ENCODE data around the gene CEP70. TPM values are rescaled to one million over a fixed set of nuclear protein-coding genes. Genes with fewer than 3 reads are reported as not detected.

CEP70 gene
- total RNA-seq, 1 donor from 2014 or later, result 6.5 TPM

DNA sequence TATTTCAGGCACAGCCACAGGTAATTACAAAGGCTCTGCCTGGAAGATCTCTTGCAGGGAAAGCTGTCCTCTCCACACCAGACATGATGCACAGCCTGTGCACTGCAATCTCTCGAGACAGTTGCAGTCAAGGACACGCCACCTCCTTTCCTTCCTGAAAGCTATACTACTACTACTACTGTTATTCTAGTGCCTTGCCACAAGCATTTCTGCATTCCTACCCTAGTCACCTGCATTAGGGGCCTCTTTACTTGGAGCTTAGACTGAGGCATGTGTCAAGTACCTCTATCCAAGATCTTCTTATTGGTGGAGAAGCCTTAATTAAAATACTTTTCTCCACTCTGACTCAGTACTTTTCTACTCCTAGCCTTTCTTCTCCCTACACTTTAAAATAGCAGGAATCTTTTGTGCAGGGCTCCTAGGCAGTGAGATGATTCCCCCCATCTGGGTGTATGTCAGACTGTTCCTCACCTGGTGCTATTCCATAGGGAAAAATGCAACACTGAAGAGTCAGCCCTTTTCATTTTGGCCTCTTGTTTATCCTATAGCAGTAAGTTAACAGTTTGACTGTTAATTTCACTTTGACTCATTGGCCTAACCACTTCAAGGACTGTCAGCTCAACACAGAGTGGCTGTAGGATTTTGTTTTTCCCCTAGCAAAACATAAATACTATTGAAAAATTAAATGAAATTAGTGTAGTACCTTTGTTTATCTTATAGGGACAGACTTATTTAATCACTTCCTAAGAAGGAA, 80.8 kb downstream of the CEP70 start:
- H3K9me3 Mint-ChIP-seq (ENCODE audit: unreplicated experiment), result peaks cover 5% of the 10 kb centered on the region
- H3K27me3 ChIP-seq (ENCODE audit: insufficient read depth, low read length), result no peaks in the 10 kb centered on the region
- DNase-seq (ENCODE audit: low read depth) (no peak), FAIRE-seq (no peak)
- no peaks in the 10 kb centered on the region for H4K20me1 ChIP-seq (ENCODE audit: insufficient read depth, low read length)
- no peaks in the 10 kb centered on the region for H3K79me2 ChIP-seq (ENCODE audit: insufficient read depth, low read length)
- H3K36me3 ChIP-seq (ENCODE audit: insufficient read depth, low read length), result no peaks in the 10 kb centered on the region
- no peak overlapping the region for H3K27ac ChIP-seq (ENCODE audit: low read depth, low read length)
- no peaks in the 10 kb centered on the region for H3K27me3 Mint-ChIP-seq (ENCODE audit: low read depth, unreplicated experiment)
- no peak overlapping the region for H3K27ac Mint-ChIP-seq (ENCODE audit: unreplicated experiment)
- no peak overlapping the region for H3K4me2 ChIP-seq (ENCODE audit: low read length)
- peaks cover 5% of the 10 kb centered on the region for H3K4me1 Mint-ChIP-seq (ENCODE audit: low read depth, unreplicated experiment)
- TF ChIP-seq EZH2 (IDR thresholded peaks at IDR 0.05; ENCODE audit: insufficient read depth, low read length), result no peak
- TF ChIP-seq, protein P1, sequence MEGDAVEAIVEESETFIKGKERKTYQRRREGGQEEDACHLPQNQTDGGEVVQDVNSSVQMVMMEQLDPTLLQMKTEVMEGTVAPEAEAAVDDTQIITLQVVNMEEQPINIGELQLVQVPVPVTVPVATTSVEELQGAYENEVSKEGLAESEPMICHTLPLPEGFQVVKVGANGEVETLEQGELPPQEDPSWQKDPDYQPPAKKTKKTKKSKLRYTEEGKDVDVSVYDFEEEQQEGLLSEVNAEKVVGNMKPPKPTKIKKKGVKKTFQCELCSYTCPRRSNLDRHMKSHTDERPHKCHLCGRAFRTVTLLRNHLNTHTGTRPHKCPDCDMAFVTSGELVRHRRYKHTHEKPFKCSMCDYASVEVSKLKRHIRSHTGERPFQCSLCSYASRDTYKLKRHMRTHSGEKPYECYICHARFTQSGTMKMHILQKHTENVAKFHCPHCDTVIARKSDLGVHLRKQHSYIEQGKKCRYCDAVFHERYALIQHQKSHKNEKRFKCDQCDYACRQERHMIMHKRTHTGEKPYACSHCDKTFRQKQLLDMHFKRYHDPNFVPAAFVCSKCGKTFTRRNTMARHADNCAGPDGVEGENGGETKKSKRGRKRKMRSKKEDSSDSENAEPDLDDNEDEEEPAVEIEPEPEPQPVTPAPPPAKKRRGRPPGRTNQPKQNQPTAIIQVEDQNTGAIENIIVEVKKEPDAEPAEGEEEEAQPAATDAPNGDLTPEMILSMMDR (IDR thresholded peaks at IDR 0.05; ENCODE audit: insufficient read depth, low read depth, low read length), result no peak
- H3K4me1 ChIP-seq (ENCODE audit: insufficient read depth, low read length), result no peaks in the 10 kb centered on the region
- no peak overlapping the region for H3K4me3 Mint-ChIP-seq (ENCODE audit: unreplicated experiment)
- peaks cover 14% of the 10 kb centered on the region for H3K36me3 Mint-ChIP-seq (ENCODE audit: low read depth, unreplicated experiment)
- no peak overlapping the region for H2AFZ ChIP-seq (ENCODE audit: low read depth, low read length)
- no peaks in the 10 kb centered on the region for H3K9me3 ChIP-seq (ENCODE audit: insufficient read depth, low read depth, low read length)
- H3K9ac ChIP-seq (ENCODE audit: low read length), result no peak overlapping the region
- H3K4me3 ChIP-seq (ENCODE audit: insufficient read depth, low read depth, low read length), result no peak overlapping the region

DNA sequence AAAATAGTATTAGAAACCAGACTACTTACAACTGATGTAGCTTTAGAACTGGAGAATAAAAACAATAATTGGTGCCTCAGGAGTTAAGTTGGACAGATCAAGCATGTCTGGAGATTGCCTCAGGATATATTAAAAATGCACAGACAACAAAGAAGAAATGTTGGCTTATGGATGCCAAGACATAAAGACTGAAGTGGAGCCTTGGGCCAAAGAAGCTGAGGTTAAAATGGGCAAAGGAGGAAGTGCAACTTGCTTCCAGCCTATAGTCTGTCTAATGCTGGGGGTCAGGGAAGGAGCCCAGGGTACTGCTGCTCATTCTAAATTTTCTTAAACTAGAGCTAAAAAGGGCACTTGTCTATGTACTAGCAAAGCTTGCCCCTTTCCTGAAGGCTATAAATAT, 82.1 kb downstream of the CEP70 start:
- H3K9ac ChIP-seq (ENCODE audit: low read length), result no peak overlapping the region
- H3K4me3 ChIP-seq (ENCODE audit: insufficient read depth, low read depth, low read length), result no peak overlapping the region
- no peak for TF ChIP-seq EZH2 (IDR thresholded peaks at IDR 0.05; ENCODE audit: insufficient read depth, low read length)
- TF ChIP-seq, protein P1 (IDR thresholded peaks at IDR 0.05; ENCODE audit: insufficient read depth, low read depth, low read length), result no peak
- H3K9me3 ChIP-seq (ENCODE audit: insufficient read depth, low read depth, low read length), result no peaks in the 10 kb centered on the region
- H3K79me2 ChIP-seq (ENCODE audit: insufficient read depth, low read length), result no peaks in the 10 kb centered on the region
- Mint-ChIP-seq H3K9me3 (ENCODE audit: unreplicated experiment) (peaks cover 5% of the 10 kb centered on the region), H3K4me3 (ENCODE audit: unreplicated experiment) (no peak overlapping the region), H3K4me1 (ENCODE audit: low read depth, unreplicated experiment) (peaks cover 5% of the 10 kb centered on the region), H3K36me3 (ENCODE audit: low read depth, unreplicated experiment) (peaks cover 7% of the 10 kb centered on the region), H3K27ac (ENCODE audit: unreplicated experiment) (no peak overlapping the region), H3K27me3 (ENCODE audit: low read depth, unreplicated experiment) (no peaks in the 10 kb centered on the region)
- no peaks in the 10 kb centered on the region for H3K27me3 ChIP-seq (ENCODE audit: insufficient read depth, low read length)
- no peaks in the 10 kb centered on the region for H4K20me1 ChIP-seq (ENCODE audit: insufficient read depth, low read length)
- H3K36me3 ChIP-seq (ENCODE audit: insufficient read depth, low read length), result no peaks in the 10 kb centered on the region
- no peak for DNase-seq (ENCODE audit: low read depth)
- no peaks in the 10 kb centered on the region for H3K4me1 ChIP-seq (ENCODE audit: insufficient read depth, low read length)
- H3K27ac ChIP-seq (ENCODE audit: low read depth, low read length), result no peak overlapping the region
- no peak overlapping the region for H2AFZ ChIP-seq (ENCODE audit: low read depth, low read length)
- FAIRE-seq, result no peak
- H3K4me2 ChIP-seq (ENCODE audit: low read length), result no peak overlapping the region

DNA sequence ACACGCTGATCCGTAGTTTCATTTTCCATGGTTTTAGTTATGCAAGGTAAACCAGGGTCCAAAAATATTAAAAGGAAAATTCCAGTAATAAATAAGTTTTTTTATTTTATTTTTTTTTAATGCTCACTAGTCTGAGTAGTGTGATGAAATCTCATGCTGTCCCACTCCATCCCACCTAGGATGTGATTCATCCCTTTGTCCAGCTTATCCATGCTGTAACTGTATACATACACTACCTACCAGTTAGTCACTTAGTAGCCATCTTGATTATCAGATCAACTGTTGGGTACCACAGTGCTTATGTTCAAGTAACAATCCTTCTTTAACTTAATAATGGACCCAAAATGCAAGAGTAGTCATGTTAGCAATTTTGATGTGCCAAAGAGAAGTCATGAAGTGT, 84.5 kb downstream of the CEP70 start:
- FAIRE-seq (no peak), DNase-seq (ENCODE audit: low read depth) (peak; percentile 1)
- Histone ChIP-seq H3K27ac (ENCODE audit: low read depth, low read length) (no peak overlapping the region), H3K27me3 (ENCODE audit: insufficient read depth, low read length) (no peaks in the 10 kb centered on the region), H3K4me1 (ENCODE audit: insufficient read depth, low read length) (no peaks in the 10 kb centered on the region), H2AFZ (ENCODE audit: low read depth, low read length) (no peak overlapping the region), H3K9me3 (ENCODE audit: insufficient read depth, low read depth, low read length) (no peaks in the 10 kb centered on the region), H3K4me3 (ENCODE audit: insufficient read depth, low read depth, low read length) (no peak overlapping the region), H3K36me3 (ENCODE audit: insufficient read depth, low read length) (no peaks in the 10 kb centered on the region), H3K4me2 (ENCODE audit: low read length) (no peak overlapping the region), H3K79me2 (ENCODE audit: insufficient read depth, low read length) (no peaks in the 10 kb centered on the region), H4K20me1 (ENCODE audit: insufficient read depth, low read length) (no peaks in the 10 kb centered on the region), H3K9ac (ENCODE audit: low read length) (no peak overlapping the region)
- Mint-ChIP-seq H3K4me1 (ENCODE audit: low read depth, unreplicated experiment) (peaks cover 5% of the 10 kb centered on the region), H3K4me3 (ENCODE audit: unreplicated experiment) (no peak overlapping the region), H3K27ac (ENCODE audit: unreplicated experiment) (no peak overlapping the region), H3K36me3 (ENCODE audit: low read depth, unreplicated experiment) (peaks cover 2% of the 10 kb centered on the region), H3K9me3 (ENCODE audit: unreplicated experiment) (no peaks in the 10 kb centered on the region), H3K27me3 (ENCODE audit: low read depth, unreplicated experiment) (no peaks in the 10 kb centered on the region)
- no peak for TF ChIP-seq EZH2 (IDR thresholded peaks at IDR 0.05; ENCODE audit: insufficient read depth, low read length)
